ENCODE data around the gene LRRC25. TPM values are rescaled to one million over a fixed set of nuclear protein-coding genes. Genes with fewer than 3 reads are reported as not detected.
A peak's percentile ranks its signal among the peaks of the same experiment; 100 is the strongest.
"Not testable (repeated sequence)": the region's sequence is repeated elsewhere in the genome, so short reads cannot be mapped to it uniquely, and the experiment has no call there.

The LRRC25 gene
- total RNA-seq, 1 donor from 2014 or later: not detected

GRCh38 chr19:18357041-18357440, 40.4 kb downstream of the LRRC25 start:
- no peak for TF ChIP-seq CTCF (IDR thresholded peaks at IDR 0.05; ENCODE audit: unreplicated experiment)
- DNase-seq (ENCODE audit: low spot score): no peak
- Mint-ChIP-seq H3K9me3 (ENCODE audit: unreplicated experiment) (no peaks in the 10 kb centered on the region), H3K4me1 (ENCODE audit: unreplicated experiment) (no peaks in the 10 kb centered on the region), H3K36me3 (ENCODE audit: low read depth, unreplicated experiment) (peaks cover 44% of the 10 kb centered on the region), H3K27me3 (ENCODE audit: unreplicated experiment) (peaks cover 6% of the 10 kb centered on the region), H3K27ac (ENCODE audit: unreplicated experiment) (no peak overlapping the region), H3K4me3 (ENCODE audit: unreplicated experiment) (no peak overlapping the region)

GRCh38 chr19:18354743-18355142, 42.7 kb downstream of the LRRC25 start:
- not testable (repeated sequence) for H3K27ac Mint-ChIP-seq (ENCODE audit: unreplicated experiment); H3K4me3 Mint-ChIP-seq (ENCODE audit: unreplicated experiment); DNase-seq (ENCODE audit: low spot score); H3K9me3 Mint-ChIP-seq (ENCODE audit: unreplicated experiment); H3K4me1 Mint-ChIP-seq (ENCODE audit: unreplicated experiment); H3K27me3 Mint-ChIP-seq (ENCODE audit: unreplicated experiment)
- peaks cover 40% of the 10 kb centered on the region for H3K36me3 Mint-ChIP-seq (ENCODE audit: low read depth, unreplicated experiment)

GRCh38 chr19:18353378-18354005, 43.9 kb downstream of the LRRC25 start:
- DNase-seq (ENCODE audit: low spot score): no peak
- Mint-ChIP-seq H3K27me3 (ENCODE audit: unreplicated experiment) (peaks cover 6% of the 10 kb centered on the region), H3K9me3 (ENCODE audit: unreplicated experiment) (no peaks in the 10 kb centered on the region), H3K36me3 (ENCODE audit: low read depth, unreplicated experiment) (peaks cover 29% of the 10 kb centered on the region), H3K27ac (ENCODE audit: unreplicated experiment) (peak overlapping the region; percentile 13), H3K4me1 (ENCODE audit: unreplicated experiment) (no peaks in the 10 kb centered on the region), H3K4me3 (ENCODE audit: unreplicated experiment) (no peak overlapping the region)
- TF ChIP-seq CTCF (IDR thresholded peaks at IDR 0.05; ENCODE audit: unreplicated experiment): no peak

GRCh38 chr19:18351544-18351943, 45.9 kb downstream of the LRRC25 start:
- Mint-ChIP-seq H3K27me3 (ENCODE audit: unreplicated experiment) (peaks cover 6% of the 10 kb centered on the region), H3K4me3 (ENCODE audit: unreplicated experiment) (no peak overlapping the region), H3K4me1 (ENCODE audit: unreplicated experiment) (no peaks in the 10 kb centered on the region), H3K27ac (ENCODE audit: unreplicated experiment) (no peak overlapping the region), H3K9me3 (ENCODE audit: unreplicated experiment) (no peaks in the 10 kb centered on the region), H3K36me3 (ENCODE audit: low read depth, unreplicated experiment) (peaks cover 13% of the 10 kb centered on the region)
- no peak for DNase-seq (ENCODE audit: low spot score)
- no peak for TF ChIP-seq CTCF (IDR thresholded peaks at IDR 0.05; ENCODE audit: unreplicated experiment)

- peaks cover 5% of the 10 kb centered on the region for H3K4me1 Mint-ChIP-seq (ENCODE audit: unreplicated experiment)
- H3K9me3 Mint-ChIP-seq (ENCODE audit: unreplicated experiment): no peaks in the 10 kb centered on the region
- TF ChIP-seq CTCF (IDR thresholded peaks at IDR 0.05; ENCODE audit: unreplicated experiment): no peak
- peaks cover 6% of the 10 kb centered on the region for H3K27me3 Mint-ChIP-seq (ENCODE audit: unreplicated experiment)
- H3K27ac Mint-ChIP-seq (ENCODE audit: unreplicated experiment): peak overlapping the region; percentile 61
- peaks cover 11% of the 10 kb centered on the region for H3K36me3 Mint-ChIP-seq (ENCODE audit: low read depth, unreplicated experiment)
- no peak for DNase-seq (ENCODE audit: low spot score)
- H3K4me3 Mint-ChIP-seq (ENCODE audit: unreplicated experiment): no peak overlapping the region
Measured at GRCh38 chr19:18350490-18350889, 46.9 kb downstream of the LRRC25 start.
